C4-2B (cell line): ENCODE results near the gene ZXDB.
"Not testable (repeated sequence)": the region's sequence is repeated elsewhere in the genome, so short reads cannot be mapped to it uniquely, and the experiment has no call there.

Experiments
- H3K27ac ChIP-seq: fragments of 450-650 bp; 2 replicates; pipeline ENCODE4 v1.5.1; 2017
- CTCF ChIP-seq: fragments of 450-650 bp; conservative IDR thresholded peaks from 2 replicates; pipeline ENCODE4 v1.5.1; 2017; ENCODE audit warnings: mild to moderate bottlenecking
- ZFX ChIP-seq: fragments of 450-650 bp; IDR thresholded peaks from 2 replicates; pipeline ENCODE4 v1.6.1; 2017

ZXDB gene

GRCh38 chrX:57592160-57592893, 516 bp downstream of the ZXDB start:
- H3K27ac ChIP-seq = peak overlapping the region; percentile 84
- TF ChIP-seq ZFX = peak; percentile 84

- H3K27ac ChIP-seq = peak overlapping the region; percentile 84
Observed at GRCh38 chrX:57592894-57593215, 1.0 kb downstream of the ZXDB start.

- TF ChIP-seq CTCF (no peak), ZFX (no peak)
- H3K27ac ChIP-seq = no peak overlapping the region
Observed at GRCh38 chrX:57595381-57595811, 3.6 kb downstream of the ZXDB start.

- no peak for TF ChIP-seq ZFX
- no peak for TF ChIP-seq CTCF
- no peak overlapping the region for H3K27ac ChIP-seq
Observed at GRCh38 chrX:57596109-57596508, 4.3 kb downstream of the ZXDB start.

GRCh38 chrX:57596516-57596915, 4.7 kb downstream of the ZXDB start:
- no peak for TF ChIP-seq ZFX
- TF ChIP-seq CTCF = no peak
- H3K27ac ChIP-seq = no peak overlapping the region

- no peak overlapping the region for H3K27ac ChIP-seq
Observed at GRCh38 chrX:57607295-57608187, 15.7 kb downstream of the ZXDB start.

GRCh38 chrX:57613351-57613750, 21.5 kb downstream of the ZXDB start:
- not testable (repeated sequence) for H3K27ac ChIP-seq

More at GRCh38 chrX:57607295-57608187, 15.7 kb downstream of the ZXDB start:
- TF ChIP-seq CTCF = no peak
- TF ChIP-seq ZFX = no peak

- H3K27ac ChIP-seq = not testable (repeated sequence)
Observed at GRCh38 chrX:57629438-57629837, 37.6 kb downstream of the ZXDB start.

- TF ChIP-seq ZFX (no peak), CTCF (no peak)
- H3K27ac ChIP-seq = no peak overlapping the region
Observed at GRCh38 chrX:57640674-57641016, 48.8 kb downstream of the ZXDB start.
